ENCODE measurements around the gene GLMN. TPM values are rescaled to one million over a fixed set of nuclear protein-coding genes. Genes with fewer than 3 reads are reported as not detected.

The GLMN gene
- total and polyA plus RNA-seq, 7 donors: 2.8 to 17.6 (median 7.8) TPM

DNA sequence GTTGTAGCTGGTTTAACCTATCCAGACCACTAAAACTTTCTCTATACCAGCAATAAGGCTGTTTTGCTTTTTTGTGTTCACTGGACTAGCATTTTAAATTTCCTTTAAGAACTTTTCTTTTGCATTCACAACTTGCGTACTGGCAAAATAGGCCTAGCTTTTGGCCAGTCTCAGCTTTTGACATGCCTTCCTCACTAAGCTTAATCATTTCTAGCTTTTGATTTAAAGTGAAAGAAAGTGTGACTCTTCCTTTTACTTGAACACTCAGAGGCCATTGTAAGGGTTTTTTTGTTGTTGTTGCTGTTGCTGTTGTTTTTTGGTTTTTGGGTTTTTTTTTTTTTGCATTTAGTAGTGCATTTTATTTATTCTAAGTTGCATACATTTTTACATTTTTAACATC is 15.2 kb upstream of the GLMN start:
- H3K9me3 ChIP-seq: no peaks in the 10 kb centered on the region
- 94 to 97% methylated on average over 1 of the region's 1 CpG for WGBS, 2 donors
- H3K4me3 ChIP-seq: no peak overlapping the region
- no peak for DNase-seq
- no peak for TF ChIP-seq POLR2A (IDR thresholded peaks at IDR 0.05)
- no peak for TF ChIP-seq EP300 (IDR thresholded peaks at IDR 0.05)
- TF ChIP-seq, protein P1, sequence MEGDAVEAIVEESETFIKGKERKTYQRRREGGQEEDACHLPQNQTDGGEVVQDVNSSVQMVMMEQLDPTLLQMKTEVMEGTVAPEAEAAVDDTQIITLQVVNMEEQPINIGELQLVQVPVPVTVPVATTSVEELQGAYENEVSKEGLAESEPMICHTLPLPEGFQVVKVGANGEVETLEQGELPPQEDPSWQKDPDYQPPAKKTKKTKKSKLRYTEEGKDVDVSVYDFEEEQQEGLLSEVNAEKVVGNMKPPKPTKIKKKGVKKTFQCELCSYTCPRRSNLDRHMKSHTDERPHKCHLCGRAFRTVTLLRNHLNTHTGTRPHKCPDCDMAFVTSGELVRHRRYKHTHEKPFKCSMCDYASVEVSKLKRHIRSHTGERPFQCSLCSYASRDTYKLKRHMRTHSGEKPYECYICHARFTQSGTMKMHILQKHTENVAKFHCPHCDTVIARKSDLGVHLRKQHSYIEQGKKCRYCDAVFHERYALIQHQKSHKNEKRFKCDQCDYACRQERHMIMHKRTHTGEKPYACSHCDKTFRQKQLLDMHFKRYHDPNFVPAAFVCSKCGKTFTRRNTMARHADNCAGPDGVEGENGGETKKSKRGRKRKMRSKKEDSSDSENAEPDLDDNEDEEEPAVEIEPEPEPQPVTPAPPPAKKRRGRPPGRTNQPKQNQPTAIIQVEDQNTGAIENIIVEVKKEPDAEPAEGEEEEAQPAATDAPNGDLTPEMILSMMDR (IDR thresholded peaks at IDR 0.05): no peak
- no peak for TF ChIP-seq POLR2AphosphoS5 (IDR thresholded peaks at IDR 0.05)
- H3K27me3 ChIP-seq: no peaks in the 10 kb centered on the region
- intact Hi-C loops (cut with DNase I): no loop called here
- no peak overlapping the region for H3K27ac ChIP-seq
- peaks cover 0 to 38% (median 0%) of the 10 kb centered on the region in 4 donors for H3K36me3 ChIP-seq
- H3K4me1 ChIP-seq: no peaks in the 10 kb centered on the region

DNA sequence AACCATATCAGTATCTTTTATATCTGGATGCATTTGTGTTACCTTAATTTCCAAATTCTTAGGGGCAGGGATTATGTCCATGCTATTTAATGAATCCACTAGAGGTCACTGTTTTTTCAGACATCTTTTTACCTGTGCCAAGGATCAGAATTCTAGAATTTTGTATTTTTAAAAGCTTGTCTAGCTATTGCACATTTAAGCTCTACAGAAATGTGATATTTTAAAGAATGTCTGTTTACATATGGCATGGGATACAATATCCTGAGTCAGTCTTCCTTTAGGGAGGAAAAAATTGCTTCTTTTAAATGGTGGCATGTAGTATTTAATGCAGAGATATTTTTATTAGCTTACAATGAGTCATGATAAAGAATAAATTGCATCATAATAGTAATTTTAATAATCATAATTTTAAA is 11.4 kb upstream of the GLMN start:
- no peak for DNase-seq
- H3K27ac ChIP-seq: no peak overlapping the region
- TF ChIP-seq, protein P1 (IDR thresholded peaks at IDR 0.05): peak in 3 of 4 experiments; percentile 17 to 45 (median 17)
- TF ChIP-seq POLR2AphosphoS5 (IDR thresholded peaks at IDR 0.05): no peak
- no peaks in the 10 kb centered on the region for H3K27me3 ChIP-seq
- no peaks in the 10 kb centered on the region for H3K4me1 ChIP-seq
- H3K36me3 ChIP-seq: peaks cover 0 to 65% (median 5%) of the 10 kb centered on the region in 4 donors
- intact Hi-C loops (cut with DNase I): no loop called here
- no peaks in the 10 kb centered on the region for H3K9me3 ChIP-seq
- no peak overlapping the region for H3K4me3 ChIP-seq

DNA sequence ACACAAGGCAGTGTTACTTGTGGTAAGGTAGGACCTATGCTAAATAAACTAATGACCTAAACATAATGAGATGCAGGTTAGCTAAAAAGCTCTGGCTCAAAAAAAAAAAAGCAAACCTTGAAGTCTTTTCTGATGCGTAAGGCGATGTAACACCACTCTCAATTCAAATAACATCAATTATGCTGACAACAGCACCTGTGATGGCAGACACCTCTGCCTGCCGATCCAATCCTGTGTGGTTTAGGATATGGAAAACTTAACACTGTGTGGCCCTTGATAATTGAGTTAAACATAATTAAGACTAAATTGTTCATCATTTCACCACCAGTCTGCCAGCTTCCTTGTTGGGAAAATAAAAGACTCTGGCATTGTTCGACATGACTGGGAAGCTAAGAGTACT is 9.2 kb upstream of the GLMN start:
- H3K4me1 ChIP-seq: no peaks in the 10 kb centered on the region
- no peaks in the 10 kb centered on the region for H3K9me3 ChIP-seq
- no peak overlapping the region for H3K4me3 ChIP-seq
- H3K27me3 ChIP-seq: no peaks in the 10 kb centered on the region
- 90 to 92% methylated on average over 4 of the region's 4 CpGs for WGBS, 2 donors
- DNase-seq: no peak
- intact Hi-C loops (cut with DNase I): no loop called here
- TF ChIP-seq, protein P1 (IDR thresholded peaks at IDR 0.05): no peak
- TF ChIP-seq POLR2AphosphoS5 (IDR thresholded peaks at IDR 0.05): no peak
- TF ChIP-seq POLR2A (IDR thresholded peaks at IDR 0.05): no peak
- no peak for TF ChIP-seq EP300 (IDR thresholded peaks at IDR 0.05)
- peaks cover 4 to 77% (median 8%) of the 10 kb centered on the region in 4 donors for H3K36me3 ChIP-seq
- no peak overlapping the region for H3K27ac ChIP-seq

DNA sequence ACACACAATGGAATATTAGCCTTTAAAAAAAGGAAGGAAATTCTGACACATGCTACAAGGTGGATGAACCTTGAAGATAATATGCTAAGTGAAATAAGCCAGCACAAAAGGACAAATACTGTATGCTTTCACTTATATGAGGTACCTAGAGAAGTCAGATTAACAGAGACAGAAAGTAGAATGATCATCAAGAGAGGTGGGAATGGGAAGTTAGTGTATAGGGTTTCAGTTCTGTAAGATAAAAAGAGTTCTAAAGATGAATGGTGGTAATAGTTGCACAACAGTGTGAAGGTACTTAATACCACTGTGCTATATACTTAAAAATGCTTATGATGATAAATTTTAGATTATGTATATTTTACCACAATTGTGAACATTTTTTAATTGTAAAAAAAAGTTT is 7.2 kb upstream of the GLMN start:
- Histone ChIP-seq H3K9me3 (no peaks in the 10 kb centered on the region), H3K27me3 (no peaks in the 10 kb centered on the region), H3K4me3 (no peak overlapping the region), H3K4me1 (peaks cover 0 to 1% (median 0%) of the 10 kb centered on the region in 4 donors), H3K27ac (no peak overlapping the region), H3K36me3 (peaks cover 4 to 65% (median 8%) of the 10 kb centered on the region in 4 donors)
- TF ChIP-seq EP300 (IDR thresholded peaks at IDR 0.05) (no peak), POLR2A (IDR thresholded peaks at IDR 0.05) (no peak), POLR2AphosphoS5 (IDR thresholded peaks at IDR 0.05) (no peak)
- TF ChIP-seq, protein P1 (IDR thresholded peaks at IDR 0.05): no peak
- intact Hi-C loops (cut with DNase I): no loop called here
- DNase-seq: no peak

DNA sequence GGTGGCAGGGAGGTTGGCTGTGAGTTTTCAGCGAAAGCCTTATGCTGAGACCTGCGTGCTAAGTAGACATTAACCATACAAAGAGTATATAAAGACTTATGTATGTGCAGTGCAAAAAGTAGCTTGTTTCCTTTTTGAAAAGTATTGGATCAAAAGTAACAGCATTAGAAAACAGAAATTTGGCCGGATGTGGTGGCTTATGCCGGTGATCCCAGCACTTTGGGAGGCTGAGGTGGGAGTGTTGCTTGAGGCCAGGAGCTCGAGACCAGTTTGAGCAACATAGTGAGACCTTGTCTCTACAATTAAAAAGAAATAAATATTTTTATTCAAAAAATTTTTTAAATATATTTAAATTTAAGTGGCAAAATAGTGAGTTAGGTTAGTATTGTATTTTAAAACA is 2.2 kb upstream of the GLMN start:
- no peak overlapping the region for H3K27ac ChIP-seq

More for the DNA sequence above, 2.2 kb upstream of the GLMN start:
- Histone ChIP-seq H3K4me3 (no peak overlapping the region), H3K36me3 (peaks cover 0 to 24% (median 7%) of the 10 kb centered on the region in 4 donors), H3K4me1 (peaks cover 0 to 23% (median 16%) of the 10 kb centered on the region in 4 donors), H3K9me3 (no peaks in the 10 kb centered on the region), H3K27me3 (no peaks in the 10 kb centered on the region)
- intact Hi-C loops (cut with DNase I): no loop called here
- 92 to 95% methylated on average over 5 of the region's 5 CpGs for WGBS, 2 donors
- no peak for DNase-seq
- TF ChIP-seq POLR2AphosphoS5 (IDR thresholded peaks at IDR 0.05) (no peak), POLR2A (IDR thresholded peaks at IDR 0.05) (no peak), EP300 (IDR thresholded peaks at IDR 0.05) (no peak)
- TF ChIP-seq, protein P1 (IDR thresholded peaks at IDR 0.05): no peak

Measured in sigmoid colon (tissue), 7 donors.